Measurements from ENCODE around the gene PRRG2.

The PRRG2 gene

DNA sequence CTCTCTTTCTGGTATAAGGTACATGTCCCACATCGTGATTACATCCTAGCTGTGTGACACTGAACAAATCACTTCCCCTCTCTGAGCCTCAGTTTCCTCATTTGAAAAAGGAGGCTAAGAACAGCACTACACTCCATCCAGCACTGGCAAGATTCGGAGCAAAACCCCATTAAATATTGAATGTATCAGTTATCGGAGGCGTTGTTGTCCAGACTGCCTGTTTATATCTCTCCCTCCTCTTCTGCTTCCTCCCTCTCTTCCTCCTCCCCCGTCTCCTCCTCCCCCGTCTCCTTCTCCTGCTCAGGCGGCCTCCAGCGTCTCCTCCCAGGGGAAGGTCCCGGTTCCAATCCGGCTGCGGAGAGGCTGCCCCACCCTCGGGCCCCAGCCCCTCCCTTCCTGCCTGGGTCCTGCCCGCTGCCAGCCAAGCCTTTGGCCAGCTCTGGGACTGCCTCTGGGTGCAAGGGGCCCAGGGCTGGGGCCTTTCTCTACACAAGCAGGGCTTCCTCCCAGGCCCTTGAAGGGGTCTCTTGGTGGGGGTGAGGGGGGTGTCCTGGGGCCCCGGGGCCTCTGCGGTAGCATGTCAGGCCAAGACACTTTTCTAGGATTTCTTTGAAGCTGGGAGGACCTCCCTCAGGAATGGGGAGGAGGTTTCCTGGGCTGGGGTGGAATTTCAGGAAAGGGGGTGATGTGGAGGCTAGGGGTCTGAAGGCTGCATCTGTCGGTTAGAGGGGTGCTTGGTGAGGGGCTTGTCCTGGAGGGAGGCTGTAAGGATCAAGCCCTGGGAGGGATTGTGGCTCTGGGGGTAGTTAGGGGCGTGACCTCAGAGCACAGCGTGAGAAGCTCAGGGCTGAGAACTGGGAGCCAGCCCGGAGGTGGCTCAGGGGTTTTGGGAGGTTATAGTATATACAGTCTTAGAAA lies 57.0 kb downstream of the PRRG2 start:
- DNase-seq (ENCODE audit: low read depth in 2 of 3, low spot score in 1 of 3), result no peak

DNA sequence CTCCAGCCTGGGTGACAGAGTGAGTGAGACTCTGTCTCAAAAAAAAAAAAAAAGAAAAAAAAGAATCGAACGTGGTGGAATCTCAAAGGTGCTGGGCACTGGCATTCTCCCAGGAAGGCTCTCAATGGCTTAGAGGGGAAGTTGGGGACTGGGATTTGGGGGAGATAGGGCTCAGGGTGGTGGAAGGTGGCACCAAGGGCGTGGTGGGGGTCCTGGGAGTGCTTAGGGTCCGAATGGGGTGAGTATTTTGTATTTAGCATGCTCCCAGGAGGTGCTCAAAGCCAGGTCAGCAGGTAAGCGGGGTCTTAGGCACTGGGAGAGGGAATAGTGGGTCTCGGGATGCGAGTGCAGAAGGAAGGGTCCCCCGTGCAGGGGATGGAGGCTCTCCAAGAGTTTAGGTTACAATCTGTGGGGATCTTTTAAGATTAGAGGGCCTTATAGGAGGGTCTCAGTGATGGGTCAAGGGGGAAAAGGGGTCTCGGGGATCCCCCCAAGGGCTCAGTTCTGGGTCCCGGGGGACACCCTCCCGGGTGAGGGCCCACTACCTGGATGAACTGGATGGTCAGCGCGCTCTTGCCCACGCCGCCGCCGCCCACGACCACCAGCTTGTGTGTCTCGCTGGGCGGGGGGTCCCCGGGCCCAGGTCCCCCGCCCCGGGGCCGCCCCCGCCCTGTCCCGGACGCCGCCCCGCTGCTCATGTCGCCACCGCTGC lies 58.4 kb downstream of the PRRG2 start:
- no peak for DNase-seq (ENCODE audit: low read depth in 2 of 3, low spot score in 1 of 3)

DNA sequence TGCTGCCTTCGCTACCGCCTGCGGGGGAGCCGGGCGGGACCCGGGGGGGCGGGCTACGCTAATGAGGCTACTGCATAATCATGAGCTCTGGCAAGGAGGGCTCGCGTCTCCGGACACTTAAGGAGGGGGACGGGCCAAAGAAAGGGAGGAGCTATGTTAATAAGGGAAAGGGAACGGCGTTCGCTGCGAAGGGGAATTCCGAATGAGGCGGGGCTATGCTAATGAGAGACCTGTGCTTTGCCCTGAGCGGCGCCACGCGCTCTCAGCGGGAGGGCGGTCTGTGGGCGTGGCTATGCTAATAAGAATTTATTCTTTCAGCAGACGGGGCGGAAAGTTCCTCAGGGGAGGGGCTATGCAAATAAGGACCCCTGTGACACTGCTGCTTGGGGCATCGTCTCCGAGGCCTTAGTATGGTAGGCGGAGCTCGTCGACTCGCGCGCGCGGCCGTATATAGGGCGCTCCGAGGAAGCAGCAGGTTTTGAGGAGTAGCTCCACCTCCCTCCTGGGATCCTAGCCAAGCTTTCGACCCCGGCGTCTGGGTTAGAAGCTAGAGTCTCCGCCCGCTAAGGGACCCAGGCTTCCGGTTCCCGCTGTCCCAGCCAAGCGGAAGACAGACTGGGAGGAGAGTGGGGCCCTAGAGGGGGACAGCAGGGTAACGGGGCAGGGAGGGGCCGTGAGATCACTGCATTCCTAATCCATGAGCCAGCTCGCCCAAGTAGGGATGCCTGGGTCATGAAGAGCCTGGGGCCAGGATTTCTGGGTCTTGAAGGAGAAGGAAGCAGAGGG lies 59.2 kb downstream of the PRRG2 start, which contains the start of gene RRAS:
Gene RRAS (minus strand): TSS at position 31 of the 786 bp plus-strand sequence. CDS start 45 bp downstream, outside the sequence.
- DNase-seq (ENCODE audit: low read depth in 2 of 3, low spot score in 1 of 3), result peak; percentile 99 to 100 (median 100)
